ENCODE measurements around the gene TMEM63C. TPM values are rescaled to one million over a fixed set of nuclear protein-coding genes. Genes with fewer than 3 reads are reported as not detected.

The TMEM63C gene
- total and polyA plus RNA-seq, 2 experiments from 2014 or later, result 4.9 to 9.7 TPM

- Histone ChIP-seq H3K27ac (no peak overlapping the region), H3K79me2 (no peaks in the 10 kb centered on the region), H3K4me3 (no peak overlapping the region), H4K20me1 (ENCODE audit: insufficient read depth, poor library complexity, severe bottlenecking) (no peaks in the 10 kb centered on the region), H3K4me1 (ENCODE audit: insufficient read depth) (no peaks in the 10 kb centered on the region), H2AFZ (no peak overlapping the region), H3K4me2 (no peak overlapping the region), H3K9me2 (replicated peaks; ENCODE audit: insufficient read depth) (no peaks in the 10 kb centered on the region), H3K27me3 (no peaks in the 10 kb centered on the region), H3K36me3 (replicated peaks; ENCODE audit: insufficient read depth, low read depth) (no peaks in the 10 kb centered on the region), H3K9me3 (ENCODE audit: low read depth) (no peaks in the 10 kb centered on the region)
- WGBS (ENCODE audit: low lambda C conversion rate, missing lambda C conversion rate), result 78% methylated on average over 13 of the region's 13 CpGs
- TF ChIP-seq EZH2phosphoT487 (IDR thresholded peaks at IDR 0.05; ENCODE audit: low read depth, severe bottlenecking, unreplicated experiment) (no peak), CTCF (IDR thresholded peaks at IDR 0.05; ENCODE audit: poor library complexity) (no peak), EZH2 (IDR thresholded peaks at IDR 0.05; ENCODE audit: borderline replicate concordance) (no peak)
- DNase-seq (ENCODE audit: low spot score), result no peak
Measured at GRCh38 chr14:77296155-77296554, 114.6 kb downstream of the TMEM63C start.

- Histone ChIP-seq H3K27me3 (no peaks in the 10 kb centered on the region), H3K79me2 (no peaks in the 10 kb centered on the region), H4K20me1 (ENCODE audit: insufficient read depth, poor library complexity, severe bottlenecking) (no peaks in the 10 kb centered on the region), H3K4me2 (no peak overlapping the region), H3K27ac (no peak overlapping the region), H3K4me3 (no peak overlapping the region), H3K4me1 (ENCODE audit: insufficient read depth) (no peaks in the 10 kb centered on the region), H3K9me3 (ENCODE audit: low read depth) (no peaks in the 10 kb centered on the region), H3K9me2 (replicated peaks; ENCODE audit: insufficient read depth) (no peaks in the 10 kb centered on the region), H3K36me3 (replicated peaks; ENCODE audit: insufficient read depth, low read depth) (no peaks in the 10 kb centered on the region), H2AFZ (no peak overlapping the region)
- DNase-seq (ENCODE audit: low spot score), result no peak
- no peak for TF ChIP-seq EZH2phosphoT487 (IDR thresholded peaks at IDR 0.05; ENCODE audit: low read depth, severe bottlenecking, unreplicated experiment)
- TF ChIP-seq EZH2 (IDR thresholded peaks at IDR 0.05; ENCODE audit: borderline replicate concordance), result no peak
- no peak for TF ChIP-seq CTCF (IDR thresholded peaks at IDR 0.05; ENCODE audit: poor library complexity)
- WGBS (ENCODE audit: low lambda C conversion rate, missing lambda C conversion rate), result 93% methylated on average over 8 of the region's 8 CpGs
Measured at GRCh38 chr14:77296906-77297305, 115.3 kb downstream of the TMEM63C start.

GRCh38 chr14:77299771-77300170, 118.2 kb downstream of the TMEM63C start:
- no peaks in the 10 kb centered on the region for H3K79me2 ChIP-seq
- peaks cover 22% of the 10 kb centered on the region for H3K4me1 ChIP-seq (ENCODE audit: insufficient read depth)
- H2AFZ ChIP-seq, result no peak overlapping the region
- H3K27me3 ChIP-seq, result no peaks in the 10 kb centered on the region
- H3K9me2 ChIP-seq (replicated peaks; ENCODE audit: insufficient read depth), result no peaks in the 10 kb centered on the region
- 83% methylated on average over 4 of the region's 4 CpGs for WGBS (ENCODE audit: low lambda C conversion rate, missing lambda C conversion rate)
- no peak overlapping the region for H3K27ac ChIP-seq
- DNase-seq (ENCODE audit: low spot score), result no peak
- H3K36me3 ChIP-seq (replicated peaks; ENCODE audit: insufficient read depth, low read depth), result no peaks in the 10 kb centered on the region
- no peaks in the 10 kb centered on the region for H4K20me1 ChIP-seq (ENCODE audit: insufficient read depth, poor library complexity, severe bottlenecking)
- H3K9me3 ChIP-seq (ENCODE audit: low read depth), result no peaks in the 10 kb centered on the region
- TF ChIP-seq CTCF (IDR thresholded peaks at IDR 0.05; ENCODE audit: poor library complexity), result no peak
- TF ChIP-seq EZH2 (IDR thresholded peaks at IDR 0.05; ENCODE audit: borderline replicate concordance), result no peak
- TF ChIP-seq EZH2phosphoT487 (IDR thresholded peaks at IDR 0.05; ENCODE audit: low read depth, severe bottlenecking, unreplicated experiment), result no peak
- no peak overlapping the region for H3K4me2 ChIP-seq
- no peak overlapping the region for H3K4me3 ChIP-seq

- no peaks in the 10 kb centered on the region for H3K9me3 ChIP-seq (ENCODE audit: low read depth)
- peak; percentile 87 for DNase-seq (ENCODE audit: low spot score)
- H3K4me2 ChIP-seq, result no peak overlapping the region
- H3K4me3 ChIP-seq, result no peak overlapping the region
- TF ChIP-seq CTCF (IDR thresholded peaks at IDR 0.05; ENCODE audit: poor library complexity) (peak; percentile 84), EZH2 (IDR thresholded peaks at IDR 0.05; ENCODE audit: borderline replicate concordance) (no peak)
- no peak overlapping the region for H3K27ac ChIP-seq
- no peak overlapping the region for H2AFZ ChIP-seq
- no peaks in the 10 kb centered on the region for H3K27me3 ChIP-seq
- H3K4me1 ChIP-seq (ENCODE audit: insufficient read depth), result peaks cover 22% of the 10 kb centered on the region
- H4K20me1 ChIP-seq (ENCODE audit: insufficient read depth, poor library complexity, severe bottlenecking), result no peaks in the 10 kb centered on the region
- 37% methylated on average over 10 of the region's 10 CpGs for WGBS (ENCODE audit: low lambda C conversion rate, missing lambda C conversion rate)
- no peaks in the 10 kb centered on the region for H3K79me2 ChIP-seq
- no peaks in the 10 kb centered on the region for H3K9me2 ChIP-seq (replicated peaks; ENCODE audit: insufficient read depth)
- no peaks in the 10 kb centered on the region for H3K36me3 ChIP-seq (replicated peaks; ENCODE audit: insufficient read depth, low read depth)
Measured at GRCh38 chr14:77301103-77301502, 119.5 kb downstream of the TMEM63C start.

Measured in hepatocyte (in vitro differentiated cells).